Measurements from ENCODE around the gene S100A13. TPM values are rescaled to one million over a fixed set of nuclear protein-coding genes. Genes with fewer than 3 reads are reported as not detected.
A peak's percentile ranks its signal among the peaks of the same experiment; 100 is the strongest.

Gene S100A13
- total RNA-seq, 1 experiment from 2014 or later, result 111 TPM

DNA sequence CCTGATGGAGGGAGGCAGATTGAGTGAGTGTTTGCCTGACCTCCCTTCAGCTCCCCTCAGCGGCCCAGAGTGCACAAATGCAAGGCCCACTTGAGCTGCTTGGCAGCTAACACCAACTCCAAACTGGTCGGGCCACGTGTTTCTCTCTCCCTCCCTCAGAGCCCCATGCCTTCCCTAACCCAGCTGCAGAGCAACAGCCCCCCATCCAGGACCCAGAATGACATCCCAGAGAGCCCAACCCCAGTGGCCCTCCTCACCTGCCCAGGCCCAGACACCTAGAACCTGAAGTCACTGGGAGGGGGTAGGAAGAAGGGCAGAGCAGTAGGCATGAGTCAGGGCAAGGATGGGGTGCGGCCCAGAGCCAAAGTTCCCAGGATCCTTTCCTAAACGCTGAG, 10.4 kb downstream of the S100A13 start:
- Histone ChIP-seq H3K36me3 (ENCODE audit: control insufficient read depth, insufficient read depth, low read length) (no peaks in the 10 kb centered on the region), H3K4me3 (ENCODE audit: low read depth in 2 of 2, low read length in 2 of 2) (no peak overlapping the region), H3K9me3 (ENCODE audit: control insufficient read depth, insufficient read depth, low read depth, low read length) (no peaks in the 10 kb centered on the region), H3K27ac (ENCODE audit: low read length) (peak overlapping the region; percentile 66), H3K27me3 (ENCODE audit: control insufficient read depth, insufficient read depth, low read length) (no peaks in the 10 kb centered on the region), H3K4me1 (ENCODE audit: control insufficient read depth, insufficient read depth, low read length) (peaks cover 11% of the 10 kb centered on the region)
- ATAC-seq, result no peak
- no TSS peak for BruUV-seq (replicated peaks)
- ChIA-PET POLR2A (no interaction called here), CTCF (interaction anchor here (2.3 to 3.0 kb wide), 2 partner anchors 11 to 45 kb away, joined by 12 to 13 read pairs; partner anchors contain the start of gene S100A13)
- in situ Hi-C loops (cut with HindIII; ENCODE audit: low pct_unique_long_range_greater_than_20kb, low sequenced_read_pairs) (loop anchor here (25.0 kb wide), 1 partner anchor 255 kb away; the partner anchor contains the start of gene S100A9), intact Hi-C loops (cut with micrococcal nuclease; ENCODE audit: unreplicated experiment) (loop anchor here (2.0 to 5.0 kb wide), 2 partner anchors 44 to 105 kb away; no protein-coding TSS in a partner anchor)
- DNase-seq (ENCODE audit: low read depth, low spot score), result no peak
- TF ChIP-seq, protein P1, sequence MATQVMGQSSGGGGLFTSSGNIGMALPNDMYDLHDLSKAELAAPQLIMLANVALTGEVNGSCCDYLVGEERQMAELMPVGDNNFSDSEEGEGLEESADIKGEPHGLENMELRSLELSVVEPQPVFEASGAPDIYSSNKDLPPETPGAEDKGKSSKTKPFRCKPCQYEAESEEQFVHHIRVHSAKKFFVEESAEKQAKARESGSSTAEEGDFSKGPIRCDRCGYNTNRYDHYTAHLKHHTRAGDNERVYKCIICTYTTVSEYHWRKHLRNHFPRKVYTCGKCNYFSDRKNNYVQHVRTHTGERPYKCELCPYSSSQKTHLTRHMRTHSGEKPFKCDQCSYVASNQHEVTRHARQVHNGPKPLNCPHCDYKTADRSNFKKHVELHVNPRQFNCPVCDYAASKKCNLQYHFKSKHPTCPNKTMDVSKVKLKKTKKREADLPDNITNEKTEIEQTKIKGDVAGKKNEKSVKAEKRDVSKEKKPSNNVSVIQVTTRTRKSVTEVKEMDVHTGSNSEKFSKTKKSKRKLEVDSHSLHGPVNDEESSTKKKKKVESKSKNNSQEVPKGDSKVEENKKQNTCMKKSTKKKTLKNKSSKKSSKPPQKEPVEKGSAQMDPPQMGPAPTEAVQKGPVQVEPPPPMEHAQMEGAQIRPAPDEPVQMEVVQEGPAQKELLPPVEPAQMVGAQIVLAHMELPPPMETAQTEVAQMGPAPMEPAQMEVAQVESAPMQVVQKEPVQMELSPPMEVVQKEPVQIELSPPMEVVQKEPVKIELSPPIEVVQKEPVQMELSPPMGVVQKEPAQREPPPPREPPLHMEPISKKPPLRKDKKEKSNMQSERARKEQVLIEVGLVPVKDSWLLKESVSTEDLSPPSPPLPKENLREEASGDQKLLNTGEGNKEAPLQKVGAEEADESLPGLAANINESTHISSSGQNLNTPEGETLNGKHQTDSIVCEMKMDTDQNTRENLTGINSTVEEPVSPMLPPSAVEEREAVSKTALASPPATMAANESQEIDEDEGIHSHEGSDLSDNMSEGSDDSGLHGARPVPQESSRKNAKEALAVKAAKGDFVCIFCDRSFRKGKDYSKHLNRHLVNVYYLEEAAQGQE (IDR thresholded peaks at IDR 0.05; ENCODE audit: insufficient read depth in 1 of 2, low read depth in 2 of 2, low read length in 1 of 2), result no peak
- TF ChIP-seq POLR2AphosphoS5 (IDR thresholded peaks at IDR 0.05; ENCODE audit: low read depth, low read length) (no peak), SIN3A (IDR thresholded peaks at IDR 0.05; ENCODE audit: borderline replicate concordance, insufficient read depth, low read depth, low read length) (no peak), TCF7L2 (IDR thresholded peaks at IDR 0.05; ENCODE audit: low read depth, low read length) (no peak)
- TF ChIP-seq, protein P2, sequence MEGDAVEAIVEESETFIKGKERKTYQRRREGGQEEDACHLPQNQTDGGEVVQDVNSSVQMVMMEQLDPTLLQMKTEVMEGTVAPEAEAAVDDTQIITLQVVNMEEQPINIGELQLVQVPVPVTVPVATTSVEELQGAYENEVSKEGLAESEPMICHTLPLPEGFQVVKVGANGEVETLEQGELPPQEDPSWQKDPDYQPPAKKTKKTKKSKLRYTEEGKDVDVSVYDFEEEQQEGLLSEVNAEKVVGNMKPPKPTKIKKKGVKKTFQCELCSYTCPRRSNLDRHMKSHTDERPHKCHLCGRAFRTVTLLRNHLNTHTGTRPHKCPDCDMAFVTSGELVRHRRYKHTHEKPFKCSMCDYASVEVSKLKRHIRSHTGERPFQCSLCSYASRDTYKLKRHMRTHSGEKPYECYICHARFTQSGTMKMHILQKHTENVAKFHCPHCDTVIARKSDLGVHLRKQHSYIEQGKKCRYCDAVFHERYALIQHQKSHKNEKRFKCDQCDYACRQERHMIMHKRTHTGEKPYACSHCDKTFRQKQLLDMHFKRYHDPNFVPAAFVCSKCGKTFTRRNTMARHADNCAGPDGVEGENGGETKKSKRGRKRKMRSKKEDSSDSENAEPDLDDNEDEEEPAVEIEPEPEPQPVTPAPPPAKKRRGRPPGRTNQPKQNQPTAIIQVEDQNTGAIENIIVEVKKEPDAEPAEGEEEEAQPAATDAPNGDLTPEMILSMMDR (IDR thresholded peaks at IDR 0.05), result no peak

DNA sequence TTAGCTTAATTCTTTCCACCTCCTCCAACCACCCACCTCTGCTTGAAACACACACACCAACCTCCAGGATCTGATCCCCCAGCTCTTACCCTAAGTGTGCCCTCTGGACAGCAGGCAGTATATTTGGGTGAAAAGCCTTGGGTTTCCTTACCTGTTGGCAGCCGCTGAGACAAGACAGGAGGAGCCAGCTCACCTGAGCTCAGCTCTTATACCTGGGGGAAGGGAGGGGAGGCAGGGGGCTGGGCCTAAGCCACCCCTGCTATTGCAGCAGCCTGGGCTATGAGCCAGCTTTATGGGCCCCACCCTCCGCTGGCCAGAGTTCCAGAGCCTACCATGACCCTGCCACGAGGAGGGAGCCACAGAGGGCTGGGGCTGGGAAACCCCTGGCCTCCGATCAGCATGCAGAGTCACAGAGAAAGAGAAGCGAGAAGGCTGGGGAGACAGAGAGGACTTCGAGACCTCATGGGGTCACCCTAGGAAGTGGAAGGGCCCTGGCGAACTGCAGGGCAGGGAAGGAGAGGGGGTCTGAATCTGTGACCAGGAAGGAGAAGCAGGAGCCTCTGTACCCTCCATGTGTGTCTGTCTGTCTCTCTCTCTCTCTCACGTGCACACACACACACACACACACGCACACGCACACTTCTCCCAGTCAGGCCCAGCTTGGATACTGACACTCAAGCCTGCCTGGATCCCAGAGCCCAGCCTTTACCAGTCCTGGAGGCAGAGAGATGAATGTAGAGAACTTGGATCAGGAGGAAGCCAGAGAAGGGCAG, 11.0 kb downstream of the S100A13 start, which contains the start of gene S100A14:
Gene S100A14, minus strand, starts transcription at position 182 of the 773 bp plus-strand sequence. CDS start 467 bp downstream, outside the sequence.
- TF ChIP-seq TCF7L2 (IDR thresholded peaks at IDR 0.05; ENCODE audit: low read depth, low read length) (no peak), SIN3A (IDR thresholded peaks at IDR 0.05; ENCODE audit: borderline replicate concordance, insufficient read depth, low read depth, low read length) (no peak), POLR2AphosphoS5 (IDR thresholded peaks at IDR 0.05; ENCODE audit: low read depth, low read length) (no peak)
- TF ChIP-seq, protein P2 (IDR thresholded peaks at IDR 0.05), result no peak
- TF ChIP-seq, protein P1 (IDR thresholded peaks at IDR 0.05; ENCODE audit: insufficient read depth in 1 of 2, low read depth in 2 of 2, low read length in 1 of 2), result no peak
- no peaks in the 10 kb centered on the region for H3K36me3 ChIP-seq (ENCODE audit: control insufficient read depth, insufficient read depth, low read length)
- ATAC-seq (no peak), DNase-seq (ENCODE audit: low read depth, low spot score) (no peak)
- no peaks in the 10 kb centered on the region for H3K27me3 ChIP-seq (ENCODE audit: control insufficient read depth, insufficient read depth, low read length)
- POLR2A ChIA-PET, result interaction anchor here (1.0 kb wide), 1 partner anchor 18 kb away, joined by 4 read pairs; no protein-coding TSS in a partner anchor
- no peaks in the 10 kb centered on the region for H3K9me3 ChIP-seq (ENCODE audit: control insufficient read depth, insufficient read depth, low read depth, low read length)
- H3K4me1 ChIP-seq (ENCODE audit: control insufficient read depth, insufficient read depth, low read length), result peaks cover 16% of the 10 kb centered on the region
- in situ Hi-C loops (cut with HindIII; ENCODE audit: low pct_unique_long_range_greater_than_20kb, low sequenced_read_pairs), result loop anchor here (25.0 kb wide), 1 partner anchor 254 kb away; the partner anchor contains the start of gene S100A9
- intact Hi-C loops (cut with micrococcal nuclease; ENCODE audit: unreplicated experiment), result loop anchor here (2.0 to 5.0 kb wide), 2 partner anchors 44 to 104 kb away; no protein-coding TSS in a partner anchor
- CTCF ChIA-PET, result interaction anchor here (1.2 to 3.0 kb wide), 2 partner anchors 11 to 83 kb away, joined by 3 to 12 read pairs; partner anchors contain the start of gene S100A13
- no TSS peak for BruUV-seq (replicated peaks)
- H3K4me3 ChIP-seq (ENCODE audit: low read depth in 2 of 2, low read length in 2 of 2), result no peak within 1 kb of the TSS
- H3K27ac ChIP-seq (ENCODE audit: low read length), result peak within 1 kb of the TSS; percentile 66

All from Panc1 (cell line).